AG09309 (cell line): Measurements from ENCODE around the gene ACSL4.

Source experiments
- DNase-seq: peaks from one replicate; pipeline ENCODE4 v3.0.0-alpha.2; 2010; ENCODE audit warnings: low read depth
- H3K4me3 ChIP-seq: 2 replicates; pipeline ENCODE4 v1.5.1; 2011; ENCODE audit warnings: mild to moderate bottlenecking, low read depth, low read length, moderate library complexity; ENCODE audit not compliant: control insufficient read depth
- CTCF ChIP-seq: IDR thresholded peaks from 2 replicates; pipeline ENCODE4 v1.5.1; 2011; ENCODE audit warnings: mild to moderate bottlenecking, low read depth, low read length, inconsistent platforms; ENCODE audit not compliant: insufficient read depth, control insufficient read depth; ENCODE audit errors: missing control alignments

The ACSL4 gene

DNA sequence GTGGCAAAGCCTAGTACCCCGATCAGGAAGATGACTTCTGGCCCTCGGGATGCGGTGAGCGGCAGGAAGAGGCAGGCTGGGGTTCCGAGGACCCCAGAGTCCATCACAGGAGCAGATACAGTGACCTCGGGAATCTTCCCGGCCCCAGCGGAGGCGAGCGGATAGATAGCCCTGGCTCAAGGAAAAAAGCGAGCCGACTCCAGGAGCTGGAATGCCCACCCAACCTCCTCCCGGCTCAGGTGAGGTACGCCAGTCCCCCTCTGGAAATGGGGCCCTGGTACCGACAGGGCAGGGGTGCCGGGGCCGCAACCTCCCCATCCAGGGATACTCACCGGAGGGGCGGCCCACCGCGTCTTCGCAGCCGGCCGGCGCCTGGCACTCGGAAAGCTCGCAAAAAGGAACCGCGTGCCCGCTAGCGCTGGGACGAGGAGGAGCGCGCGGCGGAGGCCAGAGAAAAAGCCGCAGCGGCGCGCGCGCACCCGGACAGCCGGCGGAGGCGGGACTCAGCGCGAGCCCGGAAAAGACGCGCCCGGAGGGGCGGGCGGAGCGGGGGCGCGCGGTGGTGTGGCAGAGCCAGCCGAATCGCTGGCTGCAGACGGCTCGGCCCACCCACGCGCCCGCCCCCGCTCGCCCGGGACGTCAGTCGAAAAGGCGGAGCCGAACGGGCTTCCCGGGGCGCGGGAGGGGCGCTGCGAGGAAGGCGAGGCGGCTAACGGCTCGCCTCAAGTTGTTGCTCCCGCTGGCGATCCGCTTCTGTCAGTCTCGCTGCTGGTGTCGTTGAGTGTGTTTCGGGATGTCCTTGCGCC lies at the start of gene ACSL4:
TSS of gene ACSL4 (minus strand) at position 451 of the 806 bp plus-strand sequence. CDS start 49,894 bp downstream, outside the sequence.
- no peak for TF ChIP-seq CTCF

DNA sequence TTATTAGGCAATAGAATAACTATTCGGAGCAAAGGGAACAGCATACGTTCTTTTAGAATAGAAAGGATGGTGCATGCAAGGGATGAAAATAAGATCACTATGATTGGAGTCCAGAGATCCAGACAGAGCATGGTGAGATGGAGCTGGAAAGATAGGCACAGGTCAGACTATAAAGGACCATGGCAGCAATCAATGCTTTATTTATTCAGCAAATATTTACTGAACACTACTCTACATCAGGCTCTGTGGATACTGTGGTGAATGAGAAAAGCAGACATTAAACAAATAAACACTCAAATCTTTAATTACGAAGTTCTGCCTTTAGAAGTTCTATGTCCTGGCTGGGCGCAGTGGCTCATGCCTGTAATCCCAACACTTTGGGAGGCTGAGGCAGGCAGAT lies 44.7 kb upstream of the ACSL4 start:
- no peak for TF ChIP-seq CTCF
- H3K4me3 ChIP-seq, result no peak overlapping the region
- no peak for DNase-seq

More for the DNA sequence above, at the start of gene ACSL4:
- H3K4me3 ChIP-seq, result peak within 1 kb of the TSS; percentile 77
- peak; percentile 32 for DNase-seq

- no peak overlapping the region for H3K4me3 ChIP-seq
- no peak for TF ChIP-seq CTCF
- DNase-seq, result no peak
Measured at GRCh38 chrX:109776986-109777385, 43.9 kb upstream of the ACSL4 start.

DNA sequence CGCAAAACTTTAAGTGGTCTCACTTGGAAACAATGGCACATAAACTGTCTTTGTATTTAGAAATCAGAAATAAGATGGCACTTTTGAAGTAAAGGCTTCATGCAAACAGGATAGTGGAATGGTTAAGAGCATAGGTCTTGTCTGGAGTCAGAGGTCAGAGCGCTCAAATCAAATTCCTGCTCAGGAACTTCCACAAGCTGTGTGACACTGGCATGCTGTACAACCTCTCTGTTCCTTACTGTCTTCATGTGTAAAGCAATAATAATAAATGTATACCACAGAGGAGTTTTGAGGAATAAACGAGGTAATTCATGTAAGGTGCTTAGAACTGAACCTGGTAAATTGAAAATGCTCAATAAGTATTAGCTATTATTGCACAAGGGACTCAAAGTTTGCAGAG lies 43.4 kb upstream of the ACSL4 start:
- no peak for TF ChIP-seq CTCF
- no peak overlapping the region for H3K4me3 ChIP-seq
- no peak for DNase-seq

- no peak for TF ChIP-seq CTCF
- H3K4me3 ChIP-seq, result no peak overlapping the region
- DNase-seq, result no peak
Measured at GRCh38 chrX:109775386-109775785, 42.3 kb upstream of the ACSL4 start.

DNA sequence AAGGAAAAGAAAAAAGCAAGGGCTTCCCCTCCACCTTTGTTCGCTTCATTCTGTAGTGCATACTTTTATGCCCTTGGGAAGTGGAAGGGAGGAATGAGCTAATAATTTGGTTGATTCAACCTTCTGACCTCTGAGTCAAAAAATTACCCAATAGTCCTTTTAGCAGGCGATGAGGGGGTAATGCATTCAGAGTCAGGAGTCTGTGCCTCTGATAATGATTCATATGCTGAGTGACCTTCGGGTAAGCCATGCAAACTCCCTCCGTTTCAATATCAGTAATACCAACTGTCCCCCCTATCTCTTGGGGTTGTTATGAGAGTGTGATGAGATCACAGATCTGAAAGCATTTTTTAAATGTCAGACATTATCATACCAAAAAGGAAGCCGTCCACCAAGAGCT lies 41.6 kb upstream of the ACSL4 start:
- DNase-seq, result peak; percentile 23
- no peak overlapping the region for H3K4me3 ChIP-seq
- no peak for TF ChIP-seq CTCF
